Measurements from ENCODE around the gene ATP1A1. TPM values are rescaled to one million over a fixed set of nuclear protein-coding genes. Genes with fewer than 3 reads are reported as not detected.

Gene ATP1A1
- total RNA-seq (ENCODE audit: low replicate concordance) = 125 and 152 TPM in 2 replicates

DNA sequence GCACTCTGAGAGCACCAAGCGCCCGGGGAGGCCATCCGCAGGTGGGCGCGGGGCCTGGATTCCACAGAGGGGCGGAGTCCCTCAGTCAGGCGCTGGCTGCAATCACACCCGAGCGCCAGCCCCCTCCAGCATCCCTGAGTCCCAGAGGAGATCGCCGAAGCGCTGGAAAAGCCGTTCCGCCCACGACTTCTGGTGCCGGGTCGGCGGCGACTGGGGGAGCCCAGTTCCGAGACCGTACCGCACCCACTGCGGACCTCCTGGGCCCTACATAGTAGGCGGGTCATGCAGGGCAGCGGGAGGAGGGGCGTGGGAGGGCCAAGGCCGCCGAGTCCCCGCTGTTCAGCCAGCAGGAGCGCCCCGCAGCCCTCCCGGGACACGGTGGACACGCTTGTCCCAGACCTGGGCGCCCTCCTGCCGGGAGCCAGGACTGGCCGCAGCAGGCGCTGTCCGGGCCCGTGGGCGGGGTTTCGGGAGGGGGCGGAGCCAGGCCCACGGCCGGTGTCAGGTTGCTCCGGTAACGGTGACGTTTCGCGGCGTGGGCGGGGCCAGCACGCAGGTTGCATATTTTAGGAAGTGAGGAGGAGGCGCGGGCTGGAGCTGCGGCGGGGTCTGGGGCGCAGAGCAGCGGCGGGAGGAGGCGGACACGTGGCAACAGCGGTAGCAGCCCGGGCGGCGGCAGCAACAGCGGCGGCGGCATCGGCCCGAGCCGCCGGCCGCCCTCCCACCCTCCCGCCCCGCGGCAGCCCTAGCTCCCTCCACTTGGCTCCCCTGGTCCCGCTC lies at the start of gene ATP1A1:
Gene ATP1A1, plus strand, starts transcription at position 594 of the 780 bp plus-strand sequence. CDS start 268 bp downstream, outside the sequence.

Other genes with a start within 250 kb of the ATP1A1 start
- gene CD58, start 197.8 kb downstream of the ATP1A1 start, total RNA-seq (ENCODE audit: low replicate concordance) = 8.7 and 13.8 TPM in 2 replicates

Measured in smooth muscle cell of the coronary artery (primary cell).